ENCODE data around the gene ABCC5. TPM values are rescaled to one million over a fixed set of nuclear protein-coding genes. Genes with fewer than 3 reads are reported as not detected.

The ABCC5 gene
- total RNA-seq, 2 experiments from 2014 or later = 18.2 to 18.9 TPM

- ChIA-PET CTCF (no interaction called here), POLR2A (no interaction called here)
These were observed 79.9 kb downstream of the ABCC5 start for GRCh38 chr3:183937601-183938286.

- ChIA-PET POLR2A (no interaction called here), CTCF (no interaction called here)
These were observed 84.5 kb downstream of the ABCC5 start for GRCh38 chr3:183933160-183933559.

GRCh38 chr3:183931881-183932280, 85.8 kb downstream of the ABCC5 start:
- ChIA-PET POLR2A (no interaction called here), CTCF (interaction anchor here (0.6 to 0.9 kb wide), 2 partner anchors 120 to 943 kb away, joined by 4 to 5 read pairs; no protein-coding TSS in a partner anchor)

- ChIA-PET CTCF (no interaction called here), POLR2A (no interaction called here)
These were observed 87.6 kb downstream of the ABCC5 start for GRCh38 chr3:183930086-183930485.

- POLR2A ChIA-PET = no interaction called here
- CTCF ChIA-PET = no interaction called here
These were observed 90.6 kb downstream of the ABCC5 start for GRCh38 chr3:183927059-183927458.

GRCh38 chr3:183924956-183925355, 92.7 kb downstream of the ABCC5 start:
- CTCF ChIA-PET = no interaction called here
- POLR2A ChIA-PET = no interaction called here

GRCh38 chr3:183924543-183924942, 93.1 kb downstream of the ABCC5 start:
- ChIA-PET CTCF (no interaction called here), POLR2A (no interaction called here)

GRCh38 chr3:183922421-183922820, 95.3 kb downstream of the ABCC5 start:
- ChIA-PET POLR2A (no interaction called here), CTCF (no interaction called here)

GRCh38 chr3:183921096-183921495, 96.6 kb downstream of the ABCC5 start:
- POLR2A ChIA-PET = no interaction called here
- CTCF ChIA-PET = no interaction called here

- POLR2A ChIA-PET = no interaction called here
- CTCF ChIA-PET = no interaction called here
These were observed 97.3 kb downstream of the ABCC5 start for GRCh38 chr3:183920416-183920815.

GRCh38 chr3:183918178-183918577, 99.5 kb downstream of the ABCC5 start:
- ChIA-PET CTCF (no interaction called here), POLR2A (no interaction called here)

GRCh38 chr3:183917776-183918175, 99.9 kb downstream of the ABCC5 start:
- ChIA-PET POLR2A (no interaction called here), CTCF (no interaction called here)

- POLR2A ChIA-PET = no interaction called here
- CTCF ChIA-PET = interaction anchor here (1.3 kb wide), 1 partner anchor 11 kb away, joined by 3 read pairs; no protein-coding TSS in a partner anchor
These were observed 102.8 kb downstream of the ABCC5 start for GRCh38 chr3:183914856-183915255.

GRCh38 chr3:183913580-183913920, 104.1 kb downstream of the ABCC5 start:
- ChIA-PET CTCF (no interaction called here), POLR2A (no interaction called here)

- ChIA-PET POLR2A (no interaction called here), CTCF (no interaction called here)
These were observed 104.6 kb downstream of the ABCC5 start for GRCh38 chr3:183912895-183913579.

- ChIA-PET CTCF (no interaction called here), POLR2A (no interaction called here)
These were observed 105.7 kb downstream of the ABCC5 start for GRCh38 chr3:183911763-183912506.

- CTCF ChIA-PET = no interaction called here
- POLR2A ChIA-PET = no interaction called here
These were observed 106.6 kb downstream of the ABCC5 start for GRCh38 chr3:183911087-183911486.

GRCh38 chr3:183909030-183909600, 108.6 kb downstream of the ABCC5 start:
- POLR2A ChIA-PET = no interaction called here
- CTCF ChIA-PET = no interaction called here

GRCh38 chr3:183907911-183908331, 109.8 kb downstream of the ABCC5 start:
- ChIA-PET CTCF (interaction anchor here (0.7 kb wide), 1 partner anchor 338 kb away, joined by 3 read pairs; no protein-coding TSS in a partner anchor), POLR2A (interaction anchor here (0.6 kb wide), 1 partner anchor 1682 kb away, joined by 5 read pairs; no protein-coding TSS in a partner anchor)

- ChIA-PET POLR2A (no interaction called here), CTCF (no interaction called here)
These were observed 110.5 kb downstream of the ABCC5 start for GRCh38 chr3:183907176-183907575.

Measured in activated CD8-positive, alpha-beta memory T cell treated with anti-CD3 and anti-CD28 coated beads for 36 hours (primary cell).